ENCODE results near the gene SPI1.

The SPI1 gene

GRCh38 chr11:47410370-47411264 is 32.3 kb upstream of the SPI1 start:
- no peak overlapping the region for H3K4me3 ChIP-seq (ENCODE audit: low read length)
- no peak for TF ChIP-seq ZNF274 (IDR thresholded peaks at IDR 0.05; ENCODE audit: low read depth, low read length)

GRCh38 chr11:47409440-47410369 is 31.4 kb upstream of the SPI1 start:
- TF ChIP-seq ZNF274 (IDR thresholded peaks at IDR 0.05; ENCODE audit: low read depth, low read length) = no peak
- no peak overlapping the region for H3K4me3 ChIP-seq (ENCODE audit: low read length)

- TF ChIP-seq ZNF274 (IDR thresholded peaks at IDR 0.05; ENCODE audit: low read depth, low read length) = no peak
- H3K4me3 ChIP-seq (ENCODE audit: low read length) = peak overlapping the region; percentile 79
These were observed 30.5 kb upstream of the SPI1 start for GRCh38 chr11:47408598-47409439.

- peak within 1 kb of the TSS; percentile 79 for H3K4me3 ChIP-seq (ENCODE audit: low read length)
- no peak for TF ChIP-seq ZNF274 (IDR thresholded peaks at IDR 0.05; ENCODE audit: low read depth, low read length)
These were observed 29.6 kb upstream of the SPI1 start, which contains the start of gene SLC39A13 for GRCh38 chr11:47407746-47408590. Gene SLC39A13, plus strand, starts transcription at chr11:47408590. Its CDS starts 1,505 bp downstream, at chr11:47410095.

- no peak for TF ChIP-seq ZNF274 (IDR thresholded peaks at IDR 0.05; ENCODE audit: low read depth, low read length)
- peak overlapping the region; percentile 67; the same call in 1 of the 2 replicates for H3K4me3 ChIP-seq (ENCODE audit: low read length)
These were observed 28.8 kb upstream of the SPI1 start for GRCh38 chr11:47406896-47407745.

- H3K4me3 ChIP-seq (ENCODE audit: low read length) = no peak overlapping the region
- TF ChIP-seq ZNF274 (IDR thresholded peaks at IDR 0.05; ENCODE audit: low read depth, low read length) = no peak
These were observed 25.2 kb upstream of the SPI1 start for GRCh38 chr11:47403571-47403970.

GRCh38 chr11:47403135-47403534 is 24.8 kb upstream of the SPI1 start:
- no peak for TF ChIP-seq ZNF274 (IDR thresholded peaks at IDR 0.05; ENCODE audit: low read depth, low read length)
- H3K4me3 ChIP-seq (ENCODE audit: low read length) = no peak overlapping the region

GRCh38 chr11:47400768-47401279 is 22.5 kb upstream of the SPI1 start:
- H3K4me3 ChIP-seq (ENCODE audit: low read length) = peak overlapping the region; percentile 41; the same call in 1 of the 2 replicates
- no peak for TF ChIP-seq ZNF274 (IDR thresholded peaks at IDR 0.05; ENCODE audit: low read depth, low read length)

- H3K4me3 ChIP-seq (ENCODE audit: low read length) = peak overlapping the region; percentile 66; the same call in 1 of the 2 replicates
- no peak for TF ChIP-seq ZNF274 (IDR thresholded peaks at IDR 0.05; ENCODE audit: low read depth, low read length)
These were observed 21.8 kb upstream of the SPI1 start for GRCh38 chr11:47399860-47400767.

GRCh38 chr11:47398551-47398950 is 20.2 kb upstream of the SPI1 start:
- H3K4me3 ChIP-seq (ENCODE audit: low read length) = no peak overlapping the region
- TF ChIP-seq ZNF274 (IDR thresholded peaks at IDR 0.05; ENCODE audit: low read depth, low read length) = no peak

- no peak overlapping the region for H3K4me3 ChIP-seq (ENCODE audit: low read length)
- no peak for TF ChIP-seq ZNF274 (IDR thresholded peaks at IDR 0.05; ENCODE audit: low read depth, low read length)
These were observed 19.7 kb upstream of the SPI1 start for GRCh38 chr11:47398011-47398410.
